ENCODE measurements around the gene LUC7L2.

- TF ChIP-seq CTCF (IDR thresholded peaks at IDR 0.05; ENCODE audit: low read depth, low read length, missing input control) (no peak), REST (IDR thresholded peaks at IDR 0.05) (no peak)
Measured at GRCh38 chr7:139339698-139340036, 20.0 kb upstream of the LUC7L2 start.

Data from liver (tissue), 2 donors.